HG02973 (cell line): ENCODE results near the gene CCDC34.

Experiments
- ATAC-seq: cut with Tn5 transposase; IDR thresholded peaks from one replicate; pipeline ENCODE4 v1.9.1; 2021; ENCODE audit warnings: moderate library complexity; ENCODE audit not compliant: unreplicated experiment

CCDC34 gene

GRCh38 chr11:27362749-27363575, at the start of gene CCDC34:
TSS of gene CCDC34 (minus strand) at chr11:27363215. CDS start at chr11:27363194, 21 bp downstream.
- peak; percentile 99 for ATAC-seq

- ATAC-seq, result no peak
Observed at GRCh38 chr11:27412192-27412691, 49.2 kb upstream of the CCDC34 start.

GRCh38 chr11:27411328-27411727, 48.3 kb upstream of the CCDC34 start:
- no peak for ATAC-seq

GRCh38 chr11:27410272-27410671, 47.3 kb upstream of the CCDC34 start:
- ATAC-seq, result no peak

- ATAC-seq, result no peak
Observed at GRCh38 chr11:27409742-27410141, 46.7 kb upstream of the CCDC34 start.

- no peak for ATAC-seq
Observed at GRCh38 chr11:27409049-27409448, 46.0 kb upstream of the CCDC34 start.

GRCh38 chr11:27408246-27408800, 45.3 kb upstream of the CCDC34 start:
- no peak for ATAC-seq

GRCh38 chr11:27406498-27407354, 43.7 kb upstream of the CCDC34 start:
- no peak for ATAC-seq

- no peak for ATAC-seq
Observed at GRCh38 chr11:27405134-27405533, 42.1 kb upstream of the CCDC34 start.

GRCh38 chr11:27404427-27404826, 41.4 kb upstream of the CCDC34 start:
- no peak for ATAC-seq

GRCh38 chr11:27403195-27403594, 40.2 kb upstream of the CCDC34 start:
- no peak for ATAC-seq

- no peak for ATAC-seq
Observed at GRCh38 chr11:27402450-27402849, 39.4 kb upstream of the CCDC34 start.

- no peak for ATAC-seq
Observed at GRCh38 chr11:27401833-27402316, 38.9 kb upstream of the CCDC34 start.

- ATAC-seq, result no peak
Observed at GRCh38 chr11:27401280-27401832, 38.3 kb upstream of the CCDC34 start.

GRCh38 chr11:27398400-27398770, 35.4 kb upstream of the CCDC34 start:
- ATAC-seq, result no peak

GRCh38 chr11:27397624-27398399, 34.8 kb upstream of the CCDC34 start:
- no peak for ATAC-seq

GRCh38 chr11:27396259-27396839, 33.3 kb upstream of the CCDC34 start:
- ATAC-seq, result no peak

- no peak for ATAC-seq
Observed at GRCh38 chr11:27395556-27396258, 32.7 kb upstream of the CCDC34 start.

- no peak for ATAC-seq
Observed at GRCh38 chr11:27394781-27395228, 31.8 kb upstream of the CCDC34 start.
